Hepatocyte (in vitro differentiated cells): ENCODE results near the gene NXN.

Experiments
- EZH2 ChIP-seq: fragments of 200-600 bp; sonication (generic); IDR thresholded peaks from 2 replicates; pipeline ENCODE4 v1.6.1; 2016; ENCODE audit warnings: antibody characterized with exemption, mild to moderate bottlenecking, borderline replicate concordance
- EZH2phosphoT487 ChIP-seq: fragments of 200-600 bp; sonication (generic); IDR thresholded peaks from one replicate; pipeline ENCODE4 v1.6.1; 2018; ENCODE audit warnings: antibody characterized with exemption, mild to moderate bottlenecking, low read depth, moderate library complexity; ENCODE audit not compliant: unreplicated experiment, severe bottlenecking
- TF ChIP-seq, protein P1 (sequence below): fragments of 200-600 bp; sonication (generic); IDR thresholded peaks from 2 replicates; pipeline ENCODE4 v1.5.1; 2016; ENCODE audit warnings: antibody characterized with exemption, mild to moderate bottlenecking; ENCODE audit not compliant: poor library complexity

DNA sequence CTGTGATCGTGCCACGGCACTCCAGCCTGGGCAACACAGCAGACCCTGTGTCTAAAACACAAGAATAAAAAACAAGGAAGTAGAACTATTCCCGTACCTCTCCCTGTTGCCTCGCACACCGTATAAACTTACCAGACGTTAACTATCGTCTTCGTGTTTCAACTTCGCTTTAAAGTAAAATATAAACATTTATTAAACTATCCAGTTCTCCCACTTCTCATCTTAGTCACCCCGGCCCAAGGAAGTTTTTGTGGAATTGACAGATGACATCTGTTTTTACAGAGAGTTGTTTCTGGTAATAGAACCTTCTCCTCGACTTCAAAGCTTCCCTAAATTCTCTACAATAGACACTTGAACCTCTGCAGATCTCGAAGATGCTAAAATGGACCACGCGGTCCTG lies 83.1 kb downstream of the NXN start:
- TF ChIP-seq, protein P1, sequence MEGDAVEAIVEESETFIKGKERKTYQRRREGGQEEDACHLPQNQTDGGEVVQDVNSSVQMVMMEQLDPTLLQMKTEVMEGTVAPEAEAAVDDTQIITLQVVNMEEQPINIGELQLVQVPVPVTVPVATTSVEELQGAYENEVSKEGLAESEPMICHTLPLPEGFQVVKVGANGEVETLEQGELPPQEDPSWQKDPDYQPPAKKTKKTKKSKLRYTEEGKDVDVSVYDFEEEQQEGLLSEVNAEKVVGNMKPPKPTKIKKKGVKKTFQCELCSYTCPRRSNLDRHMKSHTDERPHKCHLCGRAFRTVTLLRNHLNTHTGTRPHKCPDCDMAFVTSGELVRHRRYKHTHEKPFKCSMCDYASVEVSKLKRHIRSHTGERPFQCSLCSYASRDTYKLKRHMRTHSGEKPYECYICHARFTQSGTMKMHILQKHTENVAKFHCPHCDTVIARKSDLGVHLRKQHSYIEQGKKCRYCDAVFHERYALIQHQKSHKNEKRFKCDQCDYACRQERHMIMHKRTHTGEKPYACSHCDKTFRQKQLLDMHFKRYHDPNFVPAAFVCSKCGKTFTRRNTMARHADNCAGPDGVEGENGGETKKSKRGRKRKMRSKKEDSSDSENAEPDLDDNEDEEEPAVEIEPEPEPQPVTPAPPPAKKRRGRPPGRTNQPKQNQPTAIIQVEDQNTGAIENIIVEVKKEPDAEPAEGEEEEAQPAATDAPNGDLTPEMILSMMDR: no peak
- TF ChIP-seq EZH2 (no peak), EZH2phosphoT487 (no peak)
